Glomerular visceral epithelial cell (primary cell): ENCODE data around the gene PRLR.
"Not testable (repeated sequence)": the region's sequence is repeated elsewhere in the genome, so short reads cannot be mapped to it uniquely, and the experiment has no call there.

Source experiments
- DNase-seq: peaks from one replicate; pipeline ENCODE4 v3.0.0-alpha.2; 2016; ENCODE audit errors: extremely low spot score

PRLR gene

GRCh38 chr5:35195472-35195852 is 34.8 kb downstream of the PRLR start:
- no peak for DNase-seq

- DNase-seq = no peak
Measured at GRCh38 chr5:35194635-35195471, 35.4 kb downstream of the PRLR start.

GRCh38 chr5:35192506-35192905 is 37.8 kb downstream of the PRLR start:
- no peak for DNase-seq

GRCh38 chr5:35189801-35190200 is 40.5 kb downstream of the PRLR start:
- not testable (repeated sequence) for DNase-seq

GRCh38 chr5:35188031-35188457 is 42.2 kb downstream of the PRLR start:
- DNase-seq = no peak

- DNase-seq = not testable (repeated sequence)
Measured at GRCh38 chr5:35187621-35188020, 42.7 kb downstream of the PRLR start.

GRCh38 chr5:35186749-35187148 is 43.5 kb downstream of the PRLR start:
- no peak for DNase-seq

- no peak for DNase-seq
Measured at GRCh38 chr5:35185518-35185917, 44.8 kb downstream of the PRLR start.

GRCh38 chr5:35183556-35183955 is 46.7 kb downstream of the PRLR start:
- DNase-seq = no peak

GRCh38 chr5:35182910-35183535 is 47.3 kb downstream of the PRLR start:
- DNase-seq = peak; percentile 45

- DNase-seq = no peak
Measured at GRCh38 chr5:35182486-35182885, 47.8 kb downstream of the PRLR start.

- DNase-seq = no peak
Measured at GRCh38 chr5:35180046-35180445, 50.2 kb downstream of the PRLR start.

GRCh38 chr5:35177783-35178182 is 52.5 kb downstream of the PRLR start:
- DNase-seq = no peak

- no peak for DNase-seq
Measured at GRCh38 chr5:35172533-35172932, 57.8 kb downstream of the PRLR start.

- DNase-seq = no peak
Measured at GRCh38 chr5:35171991-35172390, 58.3 kb downstream of the PRLR start.

- no peak for DNase-seq
Measured at GRCh38 chr5:35171078-35171477, 59.2 kb downstream of the PRLR start.

GRCh38 chr5:35166043-35166442 is 64.2 kb downstream of the PRLR start:
- no peak for DNase-seq

- DNase-seq = no peak
Measured at GRCh38 chr5:35164860-35165542, 65.3 kb downstream of the PRLR start.

- no peak for DNase-seq
Measured at GRCh38 chr5:35163710-35164033, 66.6 kb downstream of the PRLR start.

GRCh38 chr5:35162848-35163709 is 67.2 kb downstream of the PRLR start:
- no peak for DNase-seq

GRCh38 chr5:35161652-35162273 is 68.5 kb downstream of the PRLR start:
- DNase-seq = no peak
